ENCODE data around the gene OXT.

- TF ChIP-seq CTCF (IDR thresholded peaks at IDR 0.05): no peak
- no peak for TF ChIP-seq POLR2A (IDR thresholded peaks at IDR 0.05)
Observed at GRCh38 chr20:3071266-3071609, 182 bp upstream of the OXT start.

All from lower leg skin (tissue), 3 donors.